ENCODE data around the gene TBC1D2B. TPM values are rescaled to one million over a fixed set of nuclear protein-coding genes. Genes with fewer than 3 reads are reported as not detected.
A peak's percentile ranks its signal among the peaks of the same experiment; 100 is the strongest.
"Not testable (repeated sequence)": the region's sequence is repeated elsewhere in the genome, so short reads cannot be mapped to it uniquely, and the experiment has no call there.

Gene TBC1D2B
- total RNA-seq, 4 donors from 2014 or later: 31.3 to 58.8 (median 32.7) TPM

DNA sequence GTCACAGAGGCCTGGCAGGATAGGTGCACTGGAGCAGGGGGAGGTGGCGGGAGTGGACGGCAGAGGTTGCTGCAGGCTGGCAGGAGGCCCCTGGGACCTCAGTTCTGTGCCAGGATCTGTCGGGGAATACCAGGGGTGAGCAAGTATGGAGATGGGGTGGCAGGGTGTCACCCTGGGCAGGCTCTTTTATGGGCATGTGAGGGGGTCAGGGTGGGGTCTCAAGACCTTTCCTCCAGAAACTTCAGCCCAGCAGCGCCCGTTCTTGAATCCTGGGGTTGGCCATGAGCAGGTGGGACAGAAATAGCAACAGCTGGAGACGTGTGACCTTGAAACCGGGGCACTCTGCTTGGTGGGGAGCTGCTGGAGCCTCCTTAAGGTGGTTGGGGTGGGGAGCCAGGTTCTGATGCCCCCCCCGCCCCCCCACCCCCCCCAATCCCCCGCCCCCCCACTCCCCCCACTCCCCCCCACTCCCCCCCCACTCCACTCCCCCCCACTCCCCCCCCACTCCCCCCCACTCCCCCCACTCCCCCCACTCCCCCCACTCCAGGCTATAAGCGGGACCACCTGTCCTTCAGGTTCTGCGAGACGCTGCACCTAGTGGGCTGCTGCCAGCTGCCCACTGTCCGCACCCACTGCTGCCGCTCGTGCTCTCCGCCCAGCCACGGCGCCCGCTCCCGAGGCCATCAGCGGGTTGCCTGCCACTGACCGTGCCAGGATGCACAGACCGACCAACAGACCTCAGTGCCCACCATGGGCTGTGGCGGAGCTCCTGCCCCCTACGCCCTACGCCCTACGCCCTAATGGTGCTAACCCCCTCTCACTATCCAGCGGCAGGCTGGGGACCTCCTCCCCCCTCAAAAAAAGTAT lies 84.9 kb downstream of the TBC1D2B start:
- Histone ChIP-seq H3K36me3 (peaks cover 2 to 9% (median 6%) of the 10 kb centered on the region in 4 donors), H3K4me3 (no peak overlapping the region), H3K9me3 (no peaks in the 10 kb centered on the region), H3K4me1 (peaks cover 58 to 79% (median 75%) of the 10 kb centered on the region in 4 donors), H3K27ac (replicated peaks in 1 of 4) (peak overlapping the region; percentile 74 to 81 (median 78)), H3K27me3 (no peaks in the 10 kb centered on the region)
- no peak for DNase-seq (ENCODE audit: extremely low spot score)
- no peak for TF ChIP-seq CTCF (IDR thresholded peaks at IDR 0.05)
- no peak for TF ChIP-seq EP300 (IDR thresholded peaks at IDR 0.05)
- no peak for TF ChIP-seq POLR2A (IDR thresholded peaks at IDR 0.05; ENCODE audit: low read depth)
- intact Hi-C loops (cut with DNase I): no loop called here
- WGBS: 71% methylated on average over 17 of the region's 28 CpGs

GRCh38 chr15:77991658-77992201 lies 85.8 kb downstream of the TBC1D2B start:
- H3K27me3 ChIP-seq; H3K36me3 ChIP-seq; intact Hi-C loops (cut with DNase I); DNase-seq (ENCODE audit: extremely low spot score); H3K9me3 ChIP-seq; H3K4me3 ChIP-seq: not testable (repeated sequence)
- 29% methylated on average over 6 of the region's 9 CpGs for WGBS
- Histone ChIP-seq H3K4me1 (peaks cover 58 to 73% (median 71%) of the 10 kb centered on the region in 4 donors), H3K27ac (replicated peaks in 1 of 4) (peak overlapping the region; percentile 74 to 81 (median 78))
- TF ChIP-seq POLR2AphosphoS5 (IDR thresholded peaks at IDR 0.05): peak; percentile 49 to 77

GRCh38 chr15:77991029-77991406 lies 86.5 kb downstream of the TBC1D2B start:
- 86% methylated on average over 12 of the region's 12 CpGs for WGBS
- Histone ChIP-seq H3K36me3 (no peaks in the 10 kb centered on the region), H3K4me3 (no peak overlapping the region), H3K27ac (replicated peaks in 1 of 4) (peak overlapping the region; percentile 74 to 81 (median 78)), H3K4me1 (peaks cover 55 to 67% (median 65%) of the 10 kb centered on the region in 4 donors), H3K9me3 (no peaks in the 10 kb centered on the region), H3K27me3 (no peaks in the 10 kb centered on the region)
- TF ChIP-seq POLR2A (IDR thresholded peaks at IDR 0.05; ENCODE audit: low read depth) (no peak), EP300 (IDR thresholded peaks at IDR 0.05) (no peak), CTCF (IDR thresholded peaks at IDR 0.05) (no peak), POLR2AphosphoS5 (IDR thresholded peaks at IDR 0.05) (no peak)
- intact Hi-C loops (cut with DNase I): no loop called here
- DNase-seq (ENCODE audit: extremely low spot score): no peak

- intact Hi-C loops (cut with DNase I): no loop called here
- H3K36me3 ChIP-seq: no peaks in the 10 kb centered on the region
- peaks cover 45 to 55% (median 54%) of the 10 kb centered on the region in 4 donors for H3K4me1 ChIP-seq
- H3K9me3 ChIP-seq: no peaks in the 10 kb centered on the region
- TF ChIP-seq EP300 (IDR thresholded peaks at IDR 0.05) (no peak), POLR2A (IDR thresholded peaks at IDR 0.05; ENCODE audit: low read depth) (no peak), CTCF (IDR thresholded peaks at IDR 0.05) (no peak)
- no peak overlapping the region for H3K4me3 ChIP-seq
- no peaks in the 10 kb centered on the region for H3K27me3 ChIP-seq
- no peak overlapping the region for H3K27ac ChIP-seq (replicated peaks in 1 of 4)
- WGBS: 88% methylated on average over 6 of the region's 22 CpGs
- DNase-seq (ENCODE audit: extremely low spot score): no peak
Measured at GRCh38 chr15:77989296-77990143, 88.0 kb downstream of the TBC1D2B start.

Data from esophagus muscularis mucosa (tissue), 4 donors.